ENCODE results near the gene IYD. TPM values are rescaled to one million over a fixed set of nuclear protein-coding genes. Genes with fewer than 3 reads are reported as not detected.

The IYD gene
- total and polyA plus RNA-seq, 10 donors, result not detected

GRCh38 chr6:150355932-150356331, 12.9 kb upstream of the IYD start:
- Histone ChIP-seq H3K27ac (no peak overlapping the region), H3K36me3 (no peaks in the 10 kb centered on the region), H3K4me3 (no peak overlapping the region), H3K4me1 (no peaks in the 10 kb centered on the region), H3K27me3 (replicated peaks in 1 of 7) (no peaks in the 10 kb centered on the region), H3K9me3 (no peaks in the 10 kb centered on the region)
- intact Hi-C loops (cut with DNase I; ENCODE audit: low total_unique reads), result no loop called here
- WGBS, 5 donors, result 65 to 94% (median 82%) methylated on average over 1 to 4 of the region's 4 CpGs
- TF ChIP-seq POLR2AphosphoS5 (IDR thresholded peaks at IDR 0.05) (no peak), POLR2A (IDR thresholded peaks at IDR 0.05) (no peak)
- TF ChIP-seq, protein P1, sequence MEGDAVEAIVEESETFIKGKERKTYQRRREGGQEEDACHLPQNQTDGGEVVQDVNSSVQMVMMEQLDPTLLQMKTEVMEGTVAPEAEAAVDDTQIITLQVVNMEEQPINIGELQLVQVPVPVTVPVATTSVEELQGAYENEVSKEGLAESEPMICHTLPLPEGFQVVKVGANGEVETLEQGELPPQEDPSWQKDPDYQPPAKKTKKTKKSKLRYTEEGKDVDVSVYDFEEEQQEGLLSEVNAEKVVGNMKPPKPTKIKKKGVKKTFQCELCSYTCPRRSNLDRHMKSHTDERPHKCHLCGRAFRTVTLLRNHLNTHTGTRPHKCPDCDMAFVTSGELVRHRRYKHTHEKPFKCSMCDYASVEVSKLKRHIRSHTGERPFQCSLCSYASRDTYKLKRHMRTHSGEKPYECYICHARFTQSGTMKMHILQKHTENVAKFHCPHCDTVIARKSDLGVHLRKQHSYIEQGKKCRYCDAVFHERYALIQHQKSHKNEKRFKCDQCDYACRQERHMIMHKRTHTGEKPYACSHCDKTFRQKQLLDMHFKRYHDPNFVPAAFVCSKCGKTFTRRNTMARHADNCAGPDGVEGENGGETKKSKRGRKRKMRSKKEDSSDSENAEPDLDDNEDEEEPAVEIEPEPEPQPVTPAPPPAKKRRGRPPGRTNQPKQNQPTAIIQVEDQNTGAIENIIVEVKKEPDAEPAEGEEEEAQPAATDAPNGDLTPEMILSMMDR (IDR thresholded peaks at IDR 0.05 in 8 of 11, conservative IDR thresholded peaks at IDR 0.05 in 3 of 11), result no peak
- DNase-seq, result no peak

DNA sequence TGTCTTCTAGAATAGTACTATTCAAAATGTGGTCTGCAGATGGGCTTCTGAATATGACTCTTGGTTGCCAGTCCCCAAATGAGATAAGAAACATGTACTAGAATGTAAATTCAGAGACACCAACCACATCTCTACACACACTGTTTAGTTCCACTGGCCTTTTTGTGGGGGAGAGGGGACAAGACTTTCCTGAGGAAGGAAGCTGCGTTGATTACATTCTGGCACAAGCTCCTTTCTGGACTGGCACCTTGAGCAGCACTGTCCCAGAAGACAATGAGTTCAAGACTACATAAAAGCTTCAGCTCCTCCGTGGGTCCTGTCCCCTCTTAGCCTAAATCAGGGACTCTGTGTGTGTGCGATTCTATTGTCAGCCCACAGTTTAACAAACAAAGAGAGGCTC, 6.9 kb upstream of the IYD start:
- Histone ChIP-seq H3K4me3 (no peak overlapping the region), H3K9me3 (no peaks in the 10 kb centered on the region), H3K4me1 (no peaks in the 10 kb centered on the region), H3K27ac (no peak overlapping the region), H3K27me3 (replicated peaks in 1 of 7) (no peaks in the 10 kb centered on the region), H3K36me3 (no peaks in the 10 kb centered on the region)
- TF ChIP-seq POLR2AphosphoS5 (IDR thresholded peaks at IDR 0.05) (no peak), POLR2A (IDR thresholded peaks at IDR 0.05) (no peak)
- TF ChIP-seq, protein P1 (IDR thresholded peaks at IDR 0.05 in 8 of 11, conservative IDR thresholded peaks at IDR 0.05 in 3 of 11), result no peak
- WGBS, 5 donors, result 61 to 72% (median 63%) methylated on average over 3 of the region's 3 CpGs
- intact Hi-C loops (cut with DNase I; ENCODE audit: low total_unique reads), result no loop called here
- no peak for DNase-seq

- Histone ChIP-seq H3K36me3 (no peaks in the 10 kb centered on the region), H3K4me3 (no peak overlapping the region), H3K9me3 (no peaks in the 10 kb centered on the region), H3K4me1 (no peaks in the 10 kb centered on the region), H3K27ac (no peak overlapping the region), H3K27me3 (replicated peaks in 1 of 7) (no peaks in the 10 kb centered on the region)
- TF ChIP-seq POLR2A (IDR thresholded peaks at IDR 0.05) (no peak), POLR2AphosphoS5 (IDR thresholded peaks at IDR 0.05) (no peak)
- DNase-seq, result no peak
- intact Hi-C loops (cut with DNase I; ENCODE audit: low total_unique reads), result no loop called here
- WGBS, 5 donors, result 59 to 70% (median 64%) methylated on average over 2 of the region's 2 CpGs
Observed at GRCh38 chr6:150363733-150364132, 5.1 kb upstream of the IYD start.

GRCh38 chr6:150366118-150366778, 2.6 kb upstream of the IYD start:
- 87 to 94% (median 91%) methylated on average over 7 of the region's 7 CpGs for WGBS, 5 donors
- DNase-seq, result no peak
- Histone ChIP-seq H3K36me3 (no peaks in the 10 kb centered on the region), H3K27me3 (replicated peaks in 1 of 7) (no peaks in the 10 kb centered on the region), H3K4me1 (no peaks in the 10 kb centered on the region), H3K4me3 (no peak overlapping the region), H3K27ac (no peak overlapping the region), H3K9me3 (no peaks in the 10 kb centered on the region)
- intact Hi-C loops (cut with DNase I; ENCODE audit: low total_unique reads), result no loop called here
- TF ChIP-seq, protein P1 (IDR thresholded peaks at IDR 0.05 in 8 of 11, conservative IDR thresholded peaks at IDR 0.05 in 3 of 11), result no peak
- no peak for TF ChIP-seq POLR2A (IDR thresholded peaks at IDR 0.05)
- TF ChIP-seq POLR2AphosphoS5 (IDR thresholded peaks at IDR 0.05), result no peak
